ENCODE data around the gene ZNRD2.

DNA sequence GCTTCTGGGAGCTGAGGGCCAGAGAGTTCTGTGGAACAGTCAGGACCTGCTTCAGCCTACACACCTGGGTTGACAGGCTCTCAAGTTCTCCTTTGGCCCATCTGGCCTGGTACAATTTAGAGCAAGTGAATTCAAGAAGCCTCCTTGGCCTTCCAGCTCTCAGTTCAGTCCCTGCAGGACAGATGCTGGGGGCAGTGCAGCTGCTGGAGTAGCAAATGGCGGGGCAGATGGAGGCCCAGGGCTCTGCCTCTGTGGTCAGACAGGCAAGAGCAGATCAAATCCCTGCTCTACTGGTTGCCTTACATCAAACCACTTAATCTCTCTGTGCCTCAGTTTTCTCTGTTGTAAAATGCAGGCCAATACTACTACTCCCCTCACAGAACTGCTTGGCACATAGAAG is 34.0 kb downstream of the ZNRD2 start:
- TF ChIP-seq, protein P1, sequence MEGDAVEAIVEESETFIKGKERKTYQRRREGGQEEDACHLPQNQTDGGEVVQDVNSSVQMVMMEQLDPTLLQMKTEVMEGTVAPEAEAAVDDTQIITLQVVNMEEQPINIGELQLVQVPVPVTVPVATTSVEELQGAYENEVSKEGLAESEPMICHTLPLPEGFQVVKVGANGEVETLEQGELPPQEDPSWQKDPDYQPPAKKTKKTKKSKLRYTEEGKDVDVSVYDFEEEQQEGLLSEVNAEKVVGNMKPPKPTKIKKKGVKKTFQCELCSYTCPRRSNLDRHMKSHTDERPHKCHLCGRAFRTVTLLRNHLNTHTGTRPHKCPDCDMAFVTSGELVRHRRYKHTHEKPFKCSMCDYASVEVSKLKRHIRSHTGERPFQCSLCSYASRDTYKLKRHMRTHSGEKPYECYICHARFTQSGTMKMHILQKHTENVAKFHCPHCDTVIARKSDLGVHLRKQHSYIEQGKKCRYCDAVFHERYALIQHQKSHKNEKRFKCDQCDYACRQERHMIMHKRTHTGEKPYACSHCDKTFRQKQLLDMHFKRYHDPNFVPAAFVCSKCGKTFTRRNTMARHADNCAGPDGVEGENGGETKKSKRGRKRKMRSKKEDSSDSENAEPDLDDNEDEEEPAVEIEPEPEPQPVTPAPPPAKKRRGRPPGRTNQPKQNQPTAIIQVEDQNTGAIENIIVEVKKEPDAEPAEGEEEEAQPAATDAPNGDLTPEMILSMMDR (IDR thresholded peaks at IDR 0.05) = no peak
- TF ChIP-seq ZFX (IDR thresholded peaks at IDR 0.05; ENCODE audit: borderline replicate concordance) = no peak
